ENCODE results near the gene TBC1D22B.

DNA sequence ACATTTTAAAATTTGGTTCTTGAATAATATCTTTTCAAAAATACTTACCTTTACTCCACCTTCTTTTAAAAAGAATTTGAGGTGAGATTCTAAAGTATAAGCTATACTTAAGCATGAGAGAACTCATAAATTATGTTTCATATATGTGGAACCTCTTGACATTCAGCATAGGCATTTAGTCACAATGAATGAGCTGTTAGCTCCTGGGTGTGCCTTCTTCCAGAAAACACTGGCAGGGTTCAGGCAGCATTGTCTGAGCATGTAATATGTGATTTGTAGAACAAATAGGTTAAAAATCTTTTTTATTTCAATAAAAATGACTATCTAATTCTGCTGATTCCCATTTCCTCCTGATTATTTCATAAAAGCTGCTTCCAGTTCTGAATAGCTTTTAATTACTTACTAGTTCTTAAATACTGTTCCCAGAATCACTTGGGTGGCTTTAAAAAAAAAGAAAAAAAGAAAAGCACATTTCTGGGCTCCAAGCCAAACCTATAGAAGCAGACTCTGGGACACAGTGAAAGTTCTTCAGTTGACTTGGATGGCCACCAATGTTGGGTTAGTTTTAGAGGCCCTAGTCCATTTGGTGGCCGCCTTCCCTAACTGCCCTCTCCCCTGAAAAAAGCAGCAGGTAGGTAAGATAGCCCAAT, 116.4 kb downstream of the TBC1D22B start:
- no peak for TF ChIP-seq POLR2A (IDR thresholded peaks at IDR 0.05; ENCODE audit: low read depth, low read length)
- no peak for TF ChIP-seq SPI1 (IDR thresholded peaks at IDR 0.05; ENCODE audit: low read depth, low read length)
- no peak for TF ChIP-seq POLR2AphosphoS5 (IDR thresholded peaks at IDR 0.05; ENCODE audit: low read depth, low read length)
- no peak for TF ChIP-seq PAX5 (IDR thresholded peaks at IDR 0.05; ENCODE audit: insufficient read depth, low read length, severe bottlenecking)
- no peak for TF ChIP-seq TAF1 (IDR thresholded peaks at IDR 0.05; ENCODE audit: low read depth, low read length)
- TF ChIP-seq POU2F2 (IDR thresholded peaks at IDR 0.05; ENCODE audit: low read depth, low read length), result no peak

Measured in GM12891 (cell line).